Neutrophil (primary cell): ENCODE data around the gene PLEKHM3.

Experiments
- H3K27ac ChIP-seq: fragments of 200-600 bp; sonication (generic); 2 replicates; pipeline ENCODE4 v1.5.1; 2016; ENCODE audit warnings: mild to moderate bottlenecking, moderate library complexity
- H3K27me3 ChIP-seq: fragments of 200-600 bp; sonication (generic); 2 replicates; pipeline ENCODE4 v1.6.0; 2016; ENCODE audit warnings: mild to moderate bottlenecking
- H3K36me3 ChIP-seq: fragments of 200-600 bp; sonication (generic); 2 replicates; pipeline ENCODE4 v1.5.1; 2017
- H3K4me1 ChIP-seq, 2 experiments: fragments of 200-600 bp in 1 of 2; sonication (generic) in 1 of 2; 1 replicate in 1 of 2; 2 replicates in 1 of 2; pipeline versions ENCODE4 v1.5.1 to v1.6.1; 2013 to 2016; ENCODE audit warnings: low read depth in 1 of 2, low read length in 1 of 2, mild to moderate bottlenecking in 1 of 2, moderate library complexity in 1 of 2; ENCODE audit not compliant: control insufficient read depth in 1 of 2, insufficient read depth in 1 of 2
- H3K4me3 ChIP-seq, 2 experiments: fragments of 200-600 bp in 1 of 2; sonication (generic) in 1 of 2; 1 replicate in 1 of 2; 2 replicates in 1 of 2; pipeline ENCODE4 v1.5.1; 2013 to 2016; ENCODE audit warnings: low read depth in 1 of 2, low read length in 1 of 2, mild to moderate bottlenecking in 1 of 2, moderate library complexity in 1 of 2
- H3K9me3 ChIP-seq: fragments of 200-600 bp; sonication (generic); 2 replicates; pipeline ENCODE4 v1.5.1; 2016
- TF ChIP-seq, protein P1 (sequence below): fragments of 200-600 bp; sonication (generic); IDR thresholded peaks from 2 replicates; pipeline ENCODE4 v1.5.1; 2016; ENCODE audit warnings: antibody characterized with exemption

The PLEKHM3 gene

DNA sequence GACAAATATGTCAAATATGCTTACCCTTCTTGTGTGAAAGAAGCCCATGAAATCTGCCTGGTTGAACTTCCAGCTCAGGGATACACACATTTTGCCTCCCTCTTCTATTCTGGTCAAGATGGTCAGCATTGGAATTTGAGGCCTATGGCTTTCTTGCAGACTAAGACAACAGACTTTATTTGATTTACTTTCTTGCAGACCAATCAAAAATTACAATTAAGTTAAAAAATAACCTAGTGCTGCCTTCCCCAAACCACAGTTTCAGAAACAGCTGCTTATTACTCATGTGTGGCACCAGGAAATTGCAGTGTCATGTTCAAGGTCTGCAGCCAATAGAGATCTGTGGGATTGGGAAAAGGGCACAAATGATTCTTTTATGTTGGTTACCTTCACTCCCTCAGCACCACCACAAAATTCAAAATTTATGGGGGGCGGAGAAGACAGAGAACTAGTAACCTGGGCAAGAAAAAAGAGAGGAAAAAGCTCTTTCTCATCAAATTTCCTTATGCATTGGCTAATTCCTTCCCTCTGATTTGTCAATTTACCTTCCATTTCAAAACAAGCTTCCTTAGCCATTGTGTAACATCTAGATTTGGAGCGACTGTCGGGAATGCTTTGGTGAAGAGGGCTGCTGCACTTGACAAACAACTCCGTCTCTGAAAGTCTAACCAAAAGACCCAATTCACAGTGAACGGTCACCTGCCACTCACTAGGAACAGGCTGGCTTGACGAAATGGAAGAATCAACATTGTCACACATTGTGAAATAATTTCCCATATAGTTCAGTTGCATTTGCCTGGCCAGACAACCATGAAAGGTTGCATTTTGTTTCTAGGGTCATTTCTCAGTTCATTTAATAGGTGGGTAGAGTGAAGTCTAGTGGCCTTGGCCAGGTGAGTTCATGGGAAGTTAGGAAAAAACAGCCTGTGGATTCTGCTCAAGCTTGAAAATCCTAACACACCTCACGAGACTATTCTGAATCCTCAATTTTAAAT is 155.2 kb downstream of the PLEKHM3 start:
- Histone ChIP-seq H3K4me1 (peaks cover 31 to 33% of the 10 kb centered on the region in 2 experiments), H3K4me3 (peak overlapping the region; percentile 3 to 13), H3K36me3 (no peaks in the 10 kb centered on the region), H3K27ac (peak overlapping the region; percentile 67), H3K27me3 (no peaks in the 10 kb centered on the region), H3K9me3 (no peaks in the 10 kb centered on the region)
- TF ChIP-seq, protein P1, sequence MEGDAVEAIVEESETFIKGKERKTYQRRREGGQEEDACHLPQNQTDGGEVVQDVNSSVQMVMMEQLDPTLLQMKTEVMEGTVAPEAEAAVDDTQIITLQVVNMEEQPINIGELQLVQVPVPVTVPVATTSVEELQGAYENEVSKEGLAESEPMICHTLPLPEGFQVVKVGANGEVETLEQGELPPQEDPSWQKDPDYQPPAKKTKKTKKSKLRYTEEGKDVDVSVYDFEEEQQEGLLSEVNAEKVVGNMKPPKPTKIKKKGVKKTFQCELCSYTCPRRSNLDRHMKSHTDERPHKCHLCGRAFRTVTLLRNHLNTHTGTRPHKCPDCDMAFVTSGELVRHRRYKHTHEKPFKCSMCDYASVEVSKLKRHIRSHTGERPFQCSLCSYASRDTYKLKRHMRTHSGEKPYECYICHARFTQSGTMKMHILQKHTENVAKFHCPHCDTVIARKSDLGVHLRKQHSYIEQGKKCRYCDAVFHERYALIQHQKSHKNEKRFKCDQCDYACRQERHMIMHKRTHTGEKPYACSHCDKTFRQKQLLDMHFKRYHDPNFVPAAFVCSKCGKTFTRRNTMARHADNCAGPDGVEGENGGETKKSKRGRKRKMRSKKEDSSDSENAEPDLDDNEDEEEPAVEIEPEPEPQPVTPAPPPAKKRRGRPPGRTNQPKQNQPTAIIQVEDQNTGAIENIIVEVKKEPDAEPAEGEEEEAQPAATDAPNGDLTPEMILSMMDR: no peak

GRCh38 chr2:207868855-207869596 is 156.3 kb downstream of the PLEKHM3 start:
- Histone ChIP-seq H3K36me3 (no peaks in the 10 kb centered on the region), H3K27ac (peak overlapping the region; percentile 67), H3K4me3 (no peak overlapping the region), H3K9me3 (no peaks in the 10 kb centered on the region), H3K4me1 (peaks cover 31 to 33% of the 10 kb centered on the region in 2 experiments), H3K27me3 (no peaks in the 10 kb centered on the region)
- TF ChIP-seq, protein P1: no peak

GRCh38 chr2:207867905-207868304 is 157.4 kb downstream of the PLEKHM3 start:
- no peaks in the 10 kb centered on the region for H3K27me3 ChIP-seq
- H3K9me3 ChIP-seq: no peaks in the 10 kb centered on the region
- TF ChIP-seq, protein P1: no peak
- H3K4me1 ChIP-seq: peaks cover 26 to 27% of the 10 kb centered on the region in 2 experiments
- H3K27ac ChIP-seq: no peak overlapping the region
- no peaks in the 10 kb centered on the region for H3K36me3 ChIP-seq
- H3K4me3 ChIP-seq: no peak overlapping the region

DNA sequence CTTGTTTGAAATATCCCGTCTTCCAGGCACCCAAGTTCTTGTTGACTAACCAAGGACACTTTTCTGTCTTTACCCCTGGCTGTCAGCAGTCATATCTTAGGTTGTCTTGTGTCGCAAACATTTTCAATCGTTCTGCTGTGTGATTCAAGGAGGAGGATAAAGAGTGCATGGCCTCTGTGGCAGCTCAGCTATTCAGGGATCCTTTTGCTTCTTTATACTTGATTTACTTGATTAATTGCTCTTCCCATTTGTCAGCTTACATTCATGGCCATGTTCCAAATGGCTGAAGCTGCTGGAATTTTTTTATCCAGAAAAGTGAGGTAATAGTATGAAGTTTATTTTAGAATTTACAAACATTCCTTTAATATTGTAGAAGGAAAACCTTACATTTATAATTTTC is 158.3 kb downstream of the PLEKHM3 start:
- Histone ChIP-seq H3K9me3 (no peaks in the 10 kb centered on the region), H3K27ac (no peak overlapping the region), H3K36me3 (no peaks in the 10 kb centered on the region), H3K4me1 (peaks cover 26 to 27% of the 10 kb centered on the region in 2 experiments), H3K27me3 (no peaks in the 10 kb centered on the region), H3K4me3 (no peak overlapping the region)
- TF ChIP-seq, protein P1: no peak

DNA sequence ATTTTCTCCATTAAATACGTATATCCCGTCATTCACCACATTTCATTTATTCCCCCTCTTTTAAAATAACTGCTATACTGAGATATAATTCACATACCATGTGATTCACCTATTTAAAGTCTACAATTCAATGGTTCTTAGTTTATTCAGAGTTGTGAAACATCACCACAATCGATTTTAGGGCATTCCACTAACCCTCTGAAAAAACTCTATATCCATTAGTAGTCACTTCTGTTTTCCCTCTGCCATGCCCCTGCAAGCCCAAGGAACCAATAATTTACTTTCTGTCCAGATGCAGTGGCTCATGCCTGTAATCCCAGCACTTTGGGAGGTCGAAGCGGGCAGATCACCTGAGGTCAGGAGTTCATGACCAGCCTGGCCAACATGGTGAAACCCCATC is 160.1 kb downstream of the PLEKHM3 start:
- H3K36me3 ChIP-seq: no peaks in the 10 kb centered on the region
- H3K9me3 ChIP-seq: no peaks in the 10 kb centered on the region
- TF ChIP-seq, protein P1: no peak
- no peaks in the 10 kb centered on the region for H3K27me3 ChIP-seq
- no peak overlapping the region for H3K4me3 ChIP-seq
- peaks cover 30 to 35% of the 10 kb centered on the region in 2 experiments for H3K4me1 ChIP-seq
- no peak overlapping the region for H3K27ac ChIP-seq
